ENCODE data around the gene VPS13A.
"Not testable (repeated sequence)": the region's sequence is repeated elsewhere in the genome, so short reads cannot be mapped to it uniquely, and the experiment has no call there.

The VPS13A gene

DNA sequence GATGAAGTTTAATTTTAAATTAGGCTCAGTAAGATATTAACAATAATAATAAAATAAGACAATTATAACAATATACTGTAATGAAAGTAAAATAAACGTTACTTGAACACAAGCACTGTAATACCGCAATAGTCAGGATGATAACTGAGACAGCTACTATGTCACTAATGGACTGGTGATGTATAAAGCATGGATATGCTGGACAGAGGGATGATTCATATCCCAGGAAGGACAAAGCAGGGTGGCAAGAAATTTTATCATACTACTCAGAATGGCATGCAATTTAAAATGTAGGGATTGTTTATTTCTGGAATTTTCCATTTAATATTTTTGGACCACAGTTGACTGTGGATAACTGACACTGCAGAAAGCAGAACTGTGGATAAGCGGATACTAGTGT lies 196.9 kb downstream of the VPS13A start:
- TF ChIP-seq CTCF (IDR thresholded peaks at IDR 0.05; ENCODE audit: low read depth, low read length) = no peak
- Histone ChIP-seq H3K4me3 (ENCODE audit: low read depth, low read length) (no peak overlapping the region), H3K27me3 (ENCODE audit: insufficient read depth, low read depth, severe bottlenecking) (no peaks in the 10 kb centered on the region), H3K36me3 (peaks cover 9% of the 10 kb centered on the region), H3K9me3 (ENCODE audit: severe bottlenecking) (no peaks in the 10 kb centered on the region), H3K27ac (no peak overlapping the region)
- no peak for DNase-seq

DNA sequence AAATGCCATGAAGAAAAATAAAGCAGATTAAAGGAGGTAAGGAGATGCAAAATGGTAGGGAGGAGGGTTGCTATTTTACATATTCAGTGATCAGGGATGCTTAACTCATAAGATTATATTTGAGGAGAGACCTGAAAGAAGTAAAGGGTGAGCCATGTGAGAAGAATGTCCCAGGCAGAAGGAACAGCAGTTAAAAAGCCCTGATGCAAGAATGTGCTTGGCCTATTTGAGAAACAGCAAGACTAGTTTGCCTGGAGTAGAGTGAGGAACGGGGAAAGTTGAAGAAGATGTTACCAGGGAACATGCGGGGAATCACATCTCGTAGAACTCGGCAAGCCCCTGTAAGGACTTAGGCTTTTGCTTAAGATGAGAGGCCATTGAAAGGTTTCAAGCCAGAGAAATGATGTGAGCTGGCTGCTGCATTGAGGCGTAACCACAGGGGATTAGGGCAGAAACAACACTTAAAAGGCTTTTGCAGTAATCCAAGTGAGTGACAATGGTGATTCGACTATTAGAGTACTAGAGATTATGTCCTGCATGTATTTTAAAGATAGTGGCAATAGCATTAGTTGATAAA lies 198.7 kb downstream of the VPS13A start:
- Histone ChIP-seq H3K27me3 (ENCODE audit: insufficient read depth, low read depth, severe bottlenecking) (no peaks in the 10 kb centered on the region), H3K36me3 (peaks cover 4% of the 10 kb centered on the region), H3K27ac (no peak overlapping the region), H3K4me3 (ENCODE audit: low read depth, low read length) (no peak overlapping the region; the same call in 1 of the 2 replicates), H3K9me3 (ENCODE audit: severe bottlenecking) (no peaks in the 10 kb centered on the region)
- peak; percentile 67 for DNase-seq
- TF ChIP-seq CTCF (IDR thresholded peaks at IDR 0.05; ENCODE audit: low read depth, low read length) = no peak

DNA sequence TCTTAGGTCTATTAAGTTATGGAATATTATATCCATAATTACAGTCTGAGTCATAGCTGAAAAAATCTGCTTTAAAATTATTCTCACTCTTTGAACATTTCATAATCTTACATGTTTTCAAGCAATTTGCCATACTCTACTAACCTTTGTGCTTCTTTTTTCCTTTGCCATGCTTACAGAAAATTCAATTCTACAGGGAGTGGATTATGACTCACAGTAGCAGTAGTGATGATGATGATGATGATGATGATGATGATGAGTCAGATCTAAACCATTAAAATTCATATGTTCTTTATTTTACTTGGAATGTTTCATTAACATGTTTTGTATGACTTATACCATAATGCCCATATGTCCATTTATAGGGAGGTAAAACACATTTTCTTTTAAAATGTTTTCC lies 207.1 kb downstream of the VPS13A start:
- Histone ChIP-seq H3K4me3 (ENCODE audit: low read depth, low read length) (no peak overlapping the region), H3K27me3 (ENCODE audit: insufficient read depth, low read depth, severe bottlenecking) (no peaks in the 10 kb centered on the region), H3K36me3 (peaks cover 5% of the 10 kb centered on the region), H3K9me3 (ENCODE audit: severe bottlenecking) (no peaks in the 10 kb centered on the region), H3K27ac (no peak overlapping the region)
- no peak for TF ChIP-seq CTCF (IDR thresholded peaks at IDR 0.05; ENCODE audit: low read depth, low read length)
- DNase-seq = no peak

DNA sequence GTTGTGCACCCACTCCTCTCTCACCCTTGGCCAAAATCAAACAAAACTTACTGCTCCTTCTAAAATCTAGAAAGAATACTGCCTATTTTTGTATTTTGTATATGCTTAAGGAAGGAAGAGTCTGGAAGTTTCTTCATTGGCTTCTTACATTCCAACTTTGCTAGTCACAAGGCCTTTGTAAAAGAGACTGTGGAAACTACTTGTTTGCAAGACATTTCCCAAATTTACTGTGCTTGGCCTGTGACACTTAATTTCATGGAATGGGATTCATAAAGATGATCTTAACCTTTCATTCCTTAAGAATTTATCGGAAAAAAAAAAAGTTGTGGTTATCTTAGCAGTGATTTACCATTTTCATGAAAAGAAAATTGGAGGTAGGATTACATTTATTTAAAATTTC lies 208.9 kb downstream of the VPS13A start:
- peaks cover 5% of the 10 kb centered on the region for H3K36me3 ChIP-seq
- H3K27me3 ChIP-seq (ENCODE audit: insufficient read depth, low read depth, severe bottlenecking) = no peaks in the 10 kb centered on the region
- TF ChIP-seq CTCF (IDR thresholded peaks at IDR 0.05; ENCODE audit: low read depth, low read length) = no peak
- no peak overlapping the region for H3K27ac ChIP-seq
- no peak overlapping the region for H3K4me3 ChIP-seq (ENCODE audit: low read depth, low read length)
- DNase-seq = no peak
- H3K9me3 ChIP-seq (ENCODE audit: severe bottlenecking) = no peaks in the 10 kb centered on the region

DNA sequence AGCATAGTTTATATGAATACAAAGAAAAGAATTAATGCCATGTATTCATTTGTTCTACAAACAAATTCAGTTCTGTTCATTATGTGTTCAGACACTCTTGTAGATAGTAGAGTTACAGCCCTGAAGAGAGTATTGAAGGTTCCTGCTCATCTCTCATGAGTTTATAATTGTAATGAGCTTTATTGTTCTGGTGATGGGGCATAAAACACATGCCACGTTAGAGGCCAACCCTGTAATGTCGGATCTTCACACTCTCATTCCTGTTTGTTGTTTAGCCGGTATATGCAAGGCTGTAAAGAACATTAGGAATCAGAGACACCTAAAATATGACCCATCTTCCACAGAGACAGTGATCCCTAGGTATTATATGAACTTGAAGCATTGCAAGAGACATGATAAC lies 214.5 kb downstream of the VPS13A start:
- Histone ChIP-seq H3K27ac (no peak overlapping the region), H3K36me3 (no peaks in the 10 kb centered on the region), H3K4me3 (ENCODE audit: low read depth, low read length) (no peak overlapping the region), H3K9me3 (ENCODE audit: severe bottlenecking) (no peaks in the 10 kb centered on the region), H3K27me3 (ENCODE audit: insufficient read depth, low read depth, severe bottlenecking) (no peaks in the 10 kb centered on the region)
- no peak for TF ChIP-seq CTCF (IDR thresholded peaks at IDR 0.05; ENCODE audit: low read depth, low read length)
- DNase-seq = no peak

GRCh38 chr9:77392328-77392727 lies 215.0 kb downstream of the VPS13A start:
- Histone ChIP-seq H3K4me3 (ENCODE audit: low read depth, low read length) (no peak overlapping the region), H3K27ac (no peak overlapping the region), H3K36me3 (no peaks in the 10 kb centered on the region), H3K27me3 (ENCODE audit: insufficient read depth, low read depth, severe bottlenecking) (no peaks in the 10 kb centered on the region), H3K9me3 (ENCODE audit: severe bottlenecking) (no peaks in the 10 kb centered on the region)
- no peak for DNase-seq
- TF ChIP-seq CTCF (IDR thresholded peaks at IDR 0.05; ENCODE audit: low read depth, low read length) = no peak

- H3K36me3 ChIP-seq; H3K27me3 ChIP-seq (ENCODE audit: insufficient read depth, low read depth, severe bottlenecking); DNase-seq; H3K9me3 ChIP-seq (ENCODE audit: severe bottlenecking); H3K4me3 ChIP-seq (ENCODE audit: low read depth, low read length); H3K27ac ChIP-seq: not testable (repeated sequence)
These were observed 221.2 kb downstream of the VPS13A start for GRCh38 chr9:77398581-77398980.
